Right forelimb (tissue), 1 donor: ENCODE results near the gene ASCL5.

Experiments used
- DNase-seq: peaks from one replicate; pipeline ENCODE4 v3.0.0-alpha.2; 2018

ASCL5 gene

GRCh38 chr1:201110616-201111015 is 16.4 kb downstream of the ASCL5 start:
- no peak for DNase-seq

- no peak for DNase-seq
Measured at GRCh38 chr1:201110138-201110537, 16.8 kb downstream of the ASCL5 start.

GRCh38 chr1:201109651-201110050 is 17.3 kb downstream of the ASCL5 start:
- no peak for DNase-seq

- no peak for DNase-seq
Measured at GRCh38 chr1:201108614-201109013, 18.4 kb downstream of the ASCL5 start.

- no peak for DNase-seq
Measured at GRCh38 chr1:201105688-201106087, 21.3 kb downstream of the ASCL5 start.

- DNase-seq: no peak
Measured at GRCh38 chr1:201104141-201104540, 22.8 kb downstream of the ASCL5 start.

- DNase-seq: no peak
Measured at GRCh38 chr1:201103666-201104065, 23.3 kb downstream of the ASCL5 start.

GRCh38 chr1:201100169-201100930 is 26.6 kb downstream of the ASCL5 start:
- no peak for DNase-seq

- DNase-seq: no peak
Measured at GRCh38 chr1:201098992-201099677, 27.8 kb downstream of the ASCL5 start.

GRCh38 chr1:201096977-201097856 is 29.8 kb downstream of the ASCL5 start:
- DNase-seq: no peak

GRCh38 chr1:201096041-201096461 is 30.9 kb downstream of the ASCL5 start:
- peak; percentile 72 for DNase-seq

- DNase-seq: no peak
Measured at GRCh38 chr1:201095581-201095980, 31.4 kb downstream of the ASCL5 start.

GRCh38 chr1:201094832-201095231 is 32.2 kb downstream of the ASCL5 start:
- no peak for DNase-seq

GRCh38 chr1:201093962-201094361 is 33.0 kb downstream of the ASCL5 start:
- no peak for DNase-seq

- DNase-seq: no peak
Measured at GRCh38 chr1:201093561-201093960, 33.4 kb downstream of the ASCL5 start.

GRCh38 chr1:201092738-201093137 is 34.2 kb downstream of the ASCL5 start:
- no peak for DNase-seq

- DNase-seq: no peak
Measured at GRCh38 chr1:201091256-201091655, 35.7 kb downstream of the ASCL5 start.

GRCh38 chr1:201090541-201090940 is 36.4 kb downstream of the ASCL5 start:
- DNase-seq: no peak

- no peak for DNase-seq
Measured at GRCh38 chr1:201089596-201089995, 37.4 kb downstream of the ASCL5 start.

GRCh38 chr1:201088901-201089525 is 38.0 kb downstream of the ASCL5 start:
- no peak for DNase-seq

GRCh38 chr1:201088395-201088794 is 38.6 kb downstream of the ASCL5 start:
- DNase-seq: no peak

GRCh38 chr1:201085902-201086735 is 40.9 kb downstream of the ASCL5 start:
- no peak for DNase-seq
